Subcutaneous adipose tissue (tissue), 4 donors: Measurements from ENCODE around the gene CENPS. TPM values are rescaled to one million over a fixed set of nuclear protein-coding genes. Genes with fewer than 3 reads are reported as not detected.

Source experiments
- total RNA-seq, 4 donors: library from RNA; depleted of rRNA; stranded (reverse); fragments of >200 nt; gene quantifications; one replicate each; pipeline ENCODE4 v1.1.0, GENCODE V29; 2016
- TF ChIP-seq, protein P1 (sequence below): fragments of 450-650 bp; IDR thresholded peaks from one replicate; pipeline ENCODE4 v1.5.1; 2016; ENCODE audit warnings: low read depth, mild to moderate bottlenecking, control low read depth, antibody characterized with exemption, moderate library complexity

The CENPS gene
- total RNA-seq, 4 donors from 2014 or later, result 3.3 to 11.9 (median 4.7) TPM

DNA sequence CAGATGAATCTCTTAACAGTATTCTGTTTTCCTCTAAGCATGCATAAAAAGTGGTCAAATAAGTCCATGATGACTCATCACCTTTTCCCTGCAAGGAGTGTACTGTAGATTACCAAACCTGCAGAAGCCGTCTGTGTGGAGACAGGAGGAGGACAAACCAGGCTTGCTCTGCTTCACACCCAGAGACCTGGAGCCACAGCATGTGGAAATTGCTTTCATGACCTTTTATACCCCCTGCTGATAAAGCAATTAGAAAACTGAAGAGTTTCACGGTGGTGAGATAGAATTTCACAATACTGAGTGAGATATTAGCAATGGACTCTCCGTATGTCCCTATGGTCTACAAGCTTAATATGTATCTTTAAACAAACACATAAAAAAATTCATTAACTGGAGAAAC lies 29.0 kb downstream of the CENPS start:
- TF ChIP-seq, protein P1, sequence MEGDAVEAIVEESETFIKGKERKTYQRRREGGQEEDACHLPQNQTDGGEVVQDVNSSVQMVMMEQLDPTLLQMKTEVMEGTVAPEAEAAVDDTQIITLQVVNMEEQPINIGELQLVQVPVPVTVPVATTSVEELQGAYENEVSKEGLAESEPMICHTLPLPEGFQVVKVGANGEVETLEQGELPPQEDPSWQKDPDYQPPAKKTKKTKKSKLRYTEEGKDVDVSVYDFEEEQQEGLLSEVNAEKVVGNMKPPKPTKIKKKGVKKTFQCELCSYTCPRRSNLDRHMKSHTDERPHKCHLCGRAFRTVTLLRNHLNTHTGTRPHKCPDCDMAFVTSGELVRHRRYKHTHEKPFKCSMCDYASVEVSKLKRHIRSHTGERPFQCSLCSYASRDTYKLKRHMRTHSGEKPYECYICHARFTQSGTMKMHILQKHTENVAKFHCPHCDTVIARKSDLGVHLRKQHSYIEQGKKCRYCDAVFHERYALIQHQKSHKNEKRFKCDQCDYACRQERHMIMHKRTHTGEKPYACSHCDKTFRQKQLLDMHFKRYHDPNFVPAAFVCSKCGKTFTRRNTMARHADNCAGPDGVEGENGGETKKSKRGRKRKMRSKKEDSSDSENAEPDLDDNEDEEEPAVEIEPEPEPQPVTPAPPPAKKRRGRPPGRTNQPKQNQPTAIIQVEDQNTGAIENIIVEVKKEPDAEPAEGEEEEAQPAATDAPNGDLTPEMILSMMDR, result no peak

DNA sequence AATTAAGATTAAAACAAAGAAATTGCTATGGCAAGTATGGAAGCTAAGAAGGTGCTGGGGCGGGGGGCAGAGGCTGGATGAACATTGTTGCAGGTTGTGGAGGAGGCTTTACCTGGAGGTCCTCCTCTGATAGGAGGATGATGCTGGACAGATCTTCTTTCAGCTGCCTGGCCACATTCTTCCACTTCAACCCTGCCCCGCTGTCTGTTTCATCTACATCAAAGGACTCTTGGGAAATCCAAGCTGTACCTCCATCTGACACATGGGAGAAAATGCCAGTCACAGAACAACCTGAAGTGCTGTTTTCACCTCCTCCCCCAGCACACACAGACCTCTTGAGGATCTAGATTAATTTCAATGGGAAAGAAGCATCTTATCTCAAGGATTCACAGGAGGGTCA lies 36.8 kb downstream of the CENPS start:
- TF ChIP-seq, protein P1, result no peak

DNA sequence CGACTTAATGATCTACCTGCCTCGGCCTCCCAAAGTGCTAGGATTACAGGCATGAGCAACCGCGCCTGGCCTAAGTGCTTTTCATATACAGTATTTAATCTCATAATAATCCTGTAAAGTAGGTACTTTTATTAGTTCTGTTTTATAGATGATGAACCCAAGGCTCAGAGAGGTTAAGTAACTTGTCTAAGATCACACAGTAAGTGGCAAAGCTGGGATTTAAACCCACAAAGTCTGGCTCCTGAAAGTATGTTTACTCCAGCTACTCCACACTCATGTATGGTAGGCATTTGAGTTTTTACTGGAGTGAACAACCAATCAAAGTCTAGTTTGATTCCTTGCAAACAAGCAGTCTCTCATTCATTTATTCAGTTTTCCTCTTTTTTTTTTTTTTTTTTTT lies 39.8 kb downstream of the CENPS start:
- TF ChIP-seq, protein P1, result no peak

DNA sequence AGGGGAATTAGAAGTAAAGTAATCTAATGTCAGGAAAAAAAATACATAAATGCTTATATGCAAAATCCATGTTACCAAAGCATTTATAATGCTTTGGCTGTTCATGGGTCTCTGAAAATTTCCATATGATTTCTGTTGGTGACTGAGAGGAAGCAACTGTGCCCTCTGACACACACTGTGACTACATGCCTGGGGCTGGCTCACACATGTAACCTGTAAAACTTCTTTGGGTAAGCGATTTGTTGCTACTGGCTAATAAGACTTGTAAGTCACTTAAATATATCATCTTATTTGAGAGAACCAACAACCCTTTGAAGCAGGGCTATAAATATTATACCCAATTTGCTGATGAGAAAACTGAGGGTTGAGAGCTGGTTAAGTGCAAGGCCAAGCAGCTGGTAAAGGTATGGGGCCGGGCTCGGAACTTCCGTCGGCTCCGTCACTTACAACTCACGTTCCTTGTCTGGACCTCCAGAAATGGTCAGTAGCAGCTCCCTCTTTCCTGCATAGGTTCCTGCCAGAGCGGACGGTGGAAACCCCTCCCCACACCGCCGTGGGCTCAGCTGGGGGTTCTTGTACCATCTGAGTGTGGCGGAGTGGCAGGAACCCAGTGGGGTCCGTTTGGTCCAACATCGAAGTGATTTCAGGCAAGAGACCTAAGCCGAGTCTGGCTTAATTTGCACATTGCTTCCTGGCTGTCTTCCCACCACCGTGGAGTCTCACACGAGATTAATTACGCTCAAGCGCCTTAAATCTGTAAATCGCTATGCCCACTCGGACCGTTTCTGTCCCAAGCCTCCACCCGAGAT lies 41.4 kb downstream of the CENPS start:
- TF ChIP-seq, protein P1, result no peak

DNA sequence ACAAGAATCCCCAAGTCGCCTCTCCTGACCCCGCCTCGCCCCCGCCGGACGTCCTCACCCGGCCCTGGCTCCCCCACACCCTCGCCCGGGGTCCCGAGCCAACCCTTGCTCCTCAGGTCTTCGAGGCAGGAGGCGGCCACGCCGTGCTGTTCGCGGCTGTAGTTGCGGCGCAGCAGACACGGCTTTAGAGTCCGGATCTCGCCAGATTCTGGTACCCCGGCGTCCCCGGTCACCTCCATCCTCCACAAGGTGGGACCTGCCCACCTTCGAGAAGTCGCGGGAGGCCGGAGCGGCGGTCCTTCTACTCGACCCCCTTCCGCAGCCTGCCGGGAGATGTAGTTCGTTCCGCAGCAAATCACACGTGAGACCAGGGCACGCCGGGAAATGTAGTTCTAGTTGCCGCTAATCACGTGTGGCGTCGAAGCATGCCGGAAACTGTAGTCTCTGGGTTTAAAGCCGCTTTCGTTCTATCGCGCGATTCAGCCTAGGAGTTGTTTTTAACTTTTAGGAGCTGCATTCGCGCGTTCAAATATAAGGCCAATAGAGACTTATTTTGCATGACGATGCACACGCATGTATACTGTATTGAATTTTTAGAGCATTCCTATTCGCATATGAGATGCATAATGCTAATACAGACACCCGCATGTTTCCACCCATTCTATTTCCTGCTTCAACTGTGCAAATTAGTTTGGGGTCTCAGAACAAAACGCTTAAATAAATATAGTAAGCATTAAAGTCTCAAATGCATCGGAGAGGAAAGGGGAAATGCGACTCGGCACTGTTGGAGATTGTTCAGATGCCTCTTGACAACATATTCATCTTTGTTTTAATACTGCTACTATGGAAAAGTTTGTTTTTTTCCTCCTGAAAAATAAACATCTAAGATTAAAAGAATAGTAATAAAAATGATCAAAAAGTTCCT lies 42.2 kb downstream of the CENPS start, which contains the start of gene DFFA:
Gene DFFA, minus strand, starts transcription at position 310 of the 925 bp plus-strand sequence. Its CDS starts 71 bp downstream, at position 239.
- TF ChIP-seq, protein P1, result no peak

DNA sequence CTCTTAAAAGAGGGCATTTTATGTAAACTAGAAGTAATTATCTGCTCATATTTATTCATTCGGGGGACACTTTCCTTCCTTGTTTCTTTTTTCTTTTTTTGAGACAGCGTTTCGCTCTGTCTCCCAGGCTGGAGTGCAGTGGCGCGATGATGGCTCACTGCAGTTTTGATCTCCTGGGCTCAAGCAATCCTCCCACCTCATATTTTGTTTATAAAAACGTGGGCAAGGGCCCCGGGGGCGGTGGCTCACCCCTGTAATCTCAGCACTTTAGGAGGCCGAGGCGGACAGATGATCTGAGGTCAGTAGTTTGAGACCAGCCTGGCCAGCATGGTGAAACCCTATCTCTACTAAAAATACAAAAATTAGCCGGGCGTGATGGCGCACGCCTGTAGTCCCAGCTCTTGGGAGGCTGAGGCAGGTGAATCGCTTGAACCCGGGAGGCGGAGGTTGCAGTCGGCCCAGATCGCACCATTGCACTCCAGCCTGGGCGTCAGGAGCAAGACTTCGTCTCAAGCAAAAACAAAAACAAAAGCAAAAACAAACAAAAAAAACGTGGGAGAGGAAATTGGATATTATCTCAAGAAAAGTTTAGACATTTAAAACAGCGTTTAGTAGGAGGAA lies 43.0 kb downstream of the CENPS start:
- TF ChIP-seq, protein P1, result no peak
